GM03348 (cell line): ENCODE results near the gene UROC1.
A peak's percentile ranks its signal among the peaks of the same experiment; 100 is the strongest.

Experiments
- DNase-seq: peaks from one replicate; pipeline ENCODE4 v3.0.0; 2012; ENCODE audit warnings: low spot score

The UROC1 gene

DNA sequence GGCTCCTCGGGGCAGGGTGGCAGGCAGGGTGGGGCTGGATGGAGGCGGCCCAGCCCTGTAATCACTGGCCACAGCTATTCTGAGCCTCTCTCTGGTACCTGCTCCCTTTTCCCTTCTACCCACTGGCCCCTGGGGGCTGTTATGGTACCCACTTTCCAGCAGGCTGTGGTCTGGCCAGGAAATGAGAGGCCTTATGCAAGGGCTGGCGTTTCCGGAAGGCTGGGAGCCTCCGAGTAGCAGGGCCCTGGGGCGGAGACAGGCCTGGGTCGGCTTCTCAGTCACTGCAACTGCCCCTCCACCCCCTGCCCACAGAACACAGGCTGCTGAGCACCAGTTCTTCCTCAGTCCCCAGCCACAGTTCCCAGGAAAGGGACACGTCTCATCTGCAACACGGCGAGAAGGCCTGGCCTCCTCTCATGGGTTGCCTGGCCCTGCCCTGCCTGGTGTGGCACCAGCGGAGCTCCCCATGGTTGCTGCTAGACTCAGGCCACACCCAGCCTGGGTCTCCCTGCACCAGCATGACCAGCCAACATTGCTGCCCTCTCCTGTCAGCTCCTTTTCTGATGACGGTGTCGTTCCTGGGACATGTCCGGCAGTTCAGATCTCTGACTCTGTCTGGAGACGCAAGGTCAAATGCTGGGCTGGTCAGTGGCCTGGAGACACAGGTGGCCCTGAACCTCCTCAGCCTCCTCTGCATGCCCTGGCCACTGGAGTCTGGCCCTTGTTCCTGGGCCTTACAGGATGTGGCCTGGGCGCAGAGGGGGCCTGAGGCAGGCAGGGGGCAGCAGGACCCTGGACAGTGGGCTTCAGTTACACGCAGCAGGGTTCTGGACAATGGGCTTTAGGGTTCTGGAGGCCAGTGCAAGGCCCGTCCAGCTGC lies 12.8 kb upstream of the UROC1 start:
- no peak for DNase-seq

GRCh38 chr3:126529585-126530170 lies 12.1 kb upstream of the UROC1 start:
- DNase-seq = no peak

DNA sequence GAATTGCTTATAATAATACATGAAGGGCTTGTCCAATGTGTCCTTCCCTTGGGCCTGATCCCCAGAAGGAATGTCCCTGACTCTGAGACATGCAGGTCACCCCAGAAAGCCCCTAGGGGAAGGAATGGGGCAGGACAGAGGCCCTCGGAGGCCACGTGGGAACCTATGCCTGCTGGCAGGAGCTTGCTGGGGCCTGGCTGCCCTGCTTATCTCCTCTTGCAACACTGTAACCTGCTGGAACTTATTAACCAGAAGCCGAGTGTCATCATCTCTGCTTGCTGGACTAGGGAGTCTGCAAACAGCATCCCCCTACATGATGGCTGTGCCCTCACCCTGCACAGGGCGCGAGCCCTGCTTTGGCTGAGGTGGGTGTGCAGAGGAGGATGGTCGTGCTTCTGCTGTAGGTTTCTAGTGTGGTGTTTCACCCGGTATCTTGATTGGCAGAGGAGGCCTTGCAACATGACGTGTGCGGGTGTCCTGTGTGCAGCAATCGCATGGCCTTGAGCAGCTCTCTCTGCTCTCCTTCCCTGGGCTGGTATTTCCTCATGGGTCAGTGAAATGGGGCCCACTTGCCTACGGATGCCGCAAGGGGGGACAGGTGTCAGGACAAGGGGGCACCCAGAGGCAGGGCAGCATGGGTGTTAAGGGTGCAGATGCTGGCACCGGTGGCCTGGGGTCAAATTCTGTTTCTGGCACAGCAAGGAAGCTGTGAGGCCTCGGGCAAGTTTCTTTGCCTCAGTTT lies 11.4 kb upstream of the UROC1 start:
- peak; percentile 41 for DNase-seq

- no peak for DNase-seq
Observed at GRCh38 chr3:126528419-126528799, 10.8 kb upstream of the UROC1 start.

DNA sequence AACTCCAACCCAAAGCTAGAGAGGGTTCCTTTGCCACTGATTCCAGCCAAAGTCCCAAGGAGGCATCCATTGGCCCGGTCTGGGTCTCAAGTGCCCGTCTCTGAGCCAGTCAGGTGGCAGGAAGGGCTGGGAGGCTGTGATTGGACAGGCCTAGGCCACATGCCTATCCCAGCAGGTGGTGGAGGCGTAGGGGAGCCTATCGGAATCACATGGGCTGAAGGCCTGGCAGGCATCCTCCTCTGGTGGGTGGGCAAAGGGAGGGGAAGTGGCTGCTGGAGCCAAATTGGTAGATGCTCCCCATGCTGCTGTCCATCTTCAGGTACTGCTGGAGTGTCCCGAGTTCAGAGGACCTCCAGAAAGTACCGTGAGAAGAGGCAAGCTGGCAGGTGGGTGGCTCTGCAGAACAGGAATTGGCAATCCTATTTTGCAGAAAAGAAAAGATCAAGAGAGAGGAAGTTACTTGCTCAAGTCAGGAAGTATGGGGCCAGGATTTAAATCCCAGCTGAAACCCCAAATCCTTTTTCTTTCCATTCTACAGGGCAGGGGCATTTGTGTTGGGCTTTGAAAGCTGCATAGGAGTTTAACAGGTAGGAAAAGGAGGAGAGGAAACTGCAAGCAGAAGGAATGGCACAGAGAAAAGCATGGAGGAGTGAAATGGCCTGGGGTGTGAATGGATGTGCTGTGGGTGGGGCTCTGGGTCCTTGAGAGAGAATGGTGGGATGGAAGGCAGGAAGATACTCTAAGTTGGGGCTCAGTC lies 10.1 kb upstream of the UROC1 start:
- DNase-seq = no peak

DNA sequence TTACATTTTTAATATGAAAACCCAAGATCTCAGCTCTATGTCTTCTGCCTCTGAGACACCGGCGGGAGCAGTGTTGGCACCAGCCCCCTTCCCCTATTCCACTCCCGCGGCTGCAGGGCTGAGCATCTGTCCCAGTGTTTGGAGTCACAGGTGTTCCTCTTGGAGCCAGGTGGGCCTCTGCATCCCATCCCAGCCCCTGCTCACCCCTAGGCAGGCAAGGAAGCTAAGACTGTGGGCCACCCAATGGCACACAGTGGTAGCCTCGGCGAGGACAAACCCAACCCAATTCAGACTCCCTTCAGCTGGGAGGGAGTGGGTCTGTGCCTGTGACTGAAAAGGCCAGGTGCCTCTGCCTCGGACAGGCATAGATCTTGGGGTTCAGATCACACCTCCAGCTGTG lies 9.4 kb upstream of the UROC1 start:
- DNase-seq = no peak

- no peak for DNase-seq
Observed at GRCh38 chr3:126526668-126527005, 9.1 kb upstream of the UROC1 start.

DNA sequence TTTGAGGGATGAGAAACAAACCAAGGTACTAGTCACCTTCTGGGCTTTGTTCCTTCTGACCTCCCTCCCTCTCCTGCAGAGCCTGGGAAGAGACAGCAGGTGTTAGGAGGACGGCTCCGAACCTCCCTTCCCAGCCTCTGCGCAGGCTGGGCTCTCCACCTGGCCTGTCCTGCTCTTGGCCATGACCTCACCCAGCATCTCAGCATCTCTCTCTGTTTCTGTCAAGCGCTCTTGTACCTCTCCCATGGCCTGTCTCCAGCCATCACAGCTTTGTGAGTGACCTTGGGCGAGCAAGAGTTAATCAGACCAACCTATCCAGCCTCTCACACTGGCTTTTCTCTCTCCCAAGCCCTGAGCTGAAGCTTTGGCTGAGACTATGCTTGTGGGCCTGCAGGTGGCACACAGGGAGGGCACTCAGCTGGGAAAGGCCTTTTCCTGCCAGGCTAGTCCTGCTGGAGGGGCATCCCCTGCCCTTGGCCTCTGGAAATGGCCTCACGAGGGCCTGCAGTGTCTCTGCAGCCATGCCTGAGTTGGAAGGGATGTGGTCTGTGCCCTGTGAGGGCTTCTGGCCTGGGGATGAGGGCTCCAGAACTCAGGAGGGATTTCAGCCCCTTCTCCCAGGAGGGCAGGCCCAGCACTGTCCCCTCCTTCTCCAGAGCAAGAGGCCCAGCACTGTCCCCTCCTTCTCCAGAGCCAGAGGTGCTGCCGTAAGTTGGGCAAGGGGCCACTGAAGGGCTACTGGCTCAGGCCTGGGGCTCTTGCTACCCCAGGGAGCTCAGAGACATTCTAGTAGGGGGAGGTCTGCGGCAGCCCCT lies 8.5 kb upstream of the UROC1 start:
- DNase-seq = no peak

DNA sequence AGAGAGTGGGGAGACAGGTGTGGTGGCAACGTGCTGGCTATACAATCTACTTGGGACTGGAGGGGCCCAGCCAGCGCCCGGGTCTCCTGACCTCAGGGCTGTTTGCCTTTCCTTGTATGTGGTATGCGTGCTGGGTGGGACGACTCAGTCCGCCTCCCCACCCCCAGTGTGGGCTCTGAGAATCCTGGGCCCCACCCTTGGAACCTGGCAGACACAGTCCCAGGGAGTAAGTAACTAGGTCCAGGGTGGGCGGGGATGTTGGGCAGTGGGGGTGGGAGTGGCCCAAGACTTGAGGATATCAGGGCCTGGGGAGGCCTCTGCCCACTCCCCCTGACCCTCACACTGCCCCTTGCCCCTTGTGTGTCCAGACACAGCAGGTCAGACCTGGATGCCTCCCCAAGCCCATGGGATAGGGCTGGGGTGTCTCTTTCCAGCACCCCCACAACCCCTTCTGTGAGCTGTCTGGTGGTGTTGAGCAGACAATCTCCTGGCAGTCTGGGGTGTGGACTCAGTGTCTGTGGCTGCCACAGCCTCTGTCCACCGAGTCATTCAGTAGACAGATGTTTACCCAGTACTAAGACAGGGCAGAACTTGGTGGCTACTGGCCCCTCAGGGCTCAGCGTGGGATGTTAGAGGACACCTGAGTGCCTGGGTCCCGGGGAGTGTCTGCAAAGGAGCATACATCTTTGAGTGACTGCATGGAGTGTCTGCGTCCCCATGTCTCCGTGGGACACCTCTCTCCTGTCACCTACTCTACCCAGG lies 7.7 kb upstream of the UROC1 start:
- no peak for DNase-seq

DNA sequence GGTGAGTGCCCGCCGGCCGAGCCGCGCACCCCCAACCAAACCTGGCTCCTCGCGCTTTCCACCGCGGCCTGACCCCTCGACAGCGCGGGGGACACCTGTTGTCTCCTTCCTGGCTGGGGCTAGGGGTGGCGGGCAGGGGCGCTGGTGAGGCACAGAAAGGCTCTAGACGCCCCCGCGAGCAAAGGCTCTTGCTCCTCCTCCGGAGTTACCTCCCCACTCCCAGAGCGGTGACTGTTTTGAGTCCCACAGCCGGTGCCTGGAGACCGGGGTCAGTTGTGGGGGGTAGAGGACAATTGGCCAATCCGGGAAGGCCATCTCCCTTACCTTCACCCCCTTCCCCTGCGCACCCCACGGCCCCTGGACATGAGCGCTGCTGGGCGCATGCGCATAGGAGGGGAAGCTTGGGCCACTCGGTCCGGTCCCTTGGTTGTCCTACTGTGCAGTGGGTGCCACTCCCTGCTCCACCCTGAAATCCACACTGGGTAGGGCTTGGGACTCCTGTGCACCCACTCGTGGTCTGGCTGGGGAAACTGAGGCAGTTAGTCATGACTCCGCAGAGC lies 6.9 kb upstream of the UROC1 start:
- DNase-seq = no peak

- DNase-seq = peak; percentile 68
Observed at GRCh38 chr3:126523745-126524428, 6.3 kb upstream of the UROC1 start, which contains the start of gene CHST13. TSS of gene CHST13 (plus strand) at chr3:126524155. CDS start at chr3:126524333, 178 bp downstream.

DNA sequence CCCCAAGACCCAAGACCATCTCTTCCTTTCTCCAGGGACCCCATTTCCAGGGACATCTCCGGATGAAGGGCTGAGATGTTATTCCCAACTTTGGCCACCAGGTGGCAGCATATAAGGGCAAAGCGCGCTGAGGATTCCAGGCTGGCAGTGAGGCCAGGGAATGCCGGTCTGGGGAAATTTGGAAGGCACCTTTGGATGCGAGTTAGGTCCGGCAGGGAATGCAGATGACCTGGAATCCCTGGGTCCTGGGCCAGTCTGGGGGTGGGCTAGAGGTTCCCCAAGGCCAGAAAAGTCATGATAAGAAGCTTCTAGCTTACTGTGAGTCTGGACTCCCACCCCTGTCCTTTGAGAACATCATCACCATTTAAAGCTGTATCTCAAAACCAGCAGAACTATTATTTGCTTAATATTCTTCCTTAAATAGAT lies 4.8 kb upstream of the UROC1 start:
- peak; percentile 91 for DNase-seq

- DNase-seq = peak; percentile 40
Observed at GRCh38 chr3:126521122-126521891, 3.7 kb upstream of the UROC1 start.

DNA sequence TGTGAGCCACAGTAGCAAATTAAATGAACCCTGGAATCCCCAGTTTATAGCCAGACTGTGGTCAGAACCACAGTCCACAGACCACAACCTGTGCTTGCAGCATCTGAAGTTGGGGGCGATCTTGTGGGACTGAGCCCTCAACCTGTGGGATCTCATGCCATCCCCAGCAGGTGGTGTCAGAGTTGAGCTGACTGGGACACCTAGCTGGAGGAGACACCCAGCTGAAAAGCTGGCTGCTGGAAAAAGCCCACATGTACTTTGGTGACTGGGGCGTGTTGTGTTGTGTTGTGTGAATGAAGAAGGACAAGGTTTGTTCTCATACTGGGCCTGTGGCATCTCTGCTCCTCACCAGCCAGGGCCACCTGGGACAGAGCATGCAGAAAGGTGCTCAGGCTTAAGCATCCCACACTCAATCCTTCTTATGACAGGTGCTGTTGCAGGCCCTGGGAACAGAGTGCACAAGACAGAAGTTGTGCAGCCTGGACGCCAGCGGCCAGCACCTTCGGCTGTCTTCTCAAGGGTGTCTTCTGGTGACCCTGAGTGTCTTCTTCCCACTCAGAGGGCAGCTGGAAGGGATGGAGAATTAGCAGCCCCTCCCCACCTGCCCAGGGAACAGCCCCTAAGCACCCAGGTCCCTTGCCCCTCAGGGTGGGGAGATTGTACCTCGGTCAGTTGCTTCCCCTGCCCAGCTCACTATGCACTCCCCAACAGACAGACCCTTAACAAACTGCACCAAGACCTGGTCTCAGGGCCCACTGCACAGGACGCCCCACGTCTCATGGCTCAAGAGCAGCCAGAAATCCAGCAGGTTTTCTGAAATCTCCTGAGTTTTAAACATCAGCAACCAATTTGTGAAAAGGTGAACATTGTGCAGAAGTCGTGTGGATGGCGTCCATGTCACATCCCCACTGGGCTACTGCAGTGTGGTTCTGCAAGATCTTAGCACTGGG lies 2.2 kb upstream of the UROC1 start:
- DNase-seq = no peak

- no peak for DNase-seq
Observed at GRCh38 chr3:126518779-126519177, 1.2 kb upstream of the UROC1 start.

GRCh38 chr3:126517986-126518778 lies 609 bp upstream of the UROC1 start:
- no peak for DNase-seq

DNA sequence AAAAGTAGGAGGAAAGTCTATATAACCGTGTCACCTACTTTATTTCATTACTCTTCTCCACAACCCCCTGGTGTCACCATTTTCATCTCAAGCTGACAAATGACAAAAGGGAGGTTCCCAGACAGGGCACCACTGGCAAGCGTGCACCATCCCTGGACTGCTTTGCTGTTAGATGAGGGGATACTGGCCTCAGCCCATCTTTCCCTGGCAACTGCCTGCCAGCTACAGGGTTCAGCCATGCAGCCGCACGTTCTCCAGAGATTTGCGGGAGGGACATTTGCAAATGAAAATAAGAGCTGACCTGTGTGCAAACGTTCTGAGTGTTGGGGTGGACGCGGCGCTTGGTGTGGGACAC lies 660 bp downstream of the UROC1 start:
- DNase-seq = no peak
